Activated T-cell treated with anti-CD3 and anti-CD28 coated beads, Interleukin-2, amount 50 U/mL, for 24 hours (primary cell): ENCODE data around the gene PCDHGA1.
"Not testable (repeated sequence)": the region's sequence is repeated elsewhere in the genome, so short reads cannot be mapped to it uniquely, and the experiment has no call there.

Experiments
- DNase-seq: peaks from one replicate; pipeline ENCODE4 v3.0.0-alpha.2; 2020
- H3K27ac Mint-ChIP-seq: 2 replicates; pipeline ENCODE4 v1.8.0; 2020; ENCODE audit warnings: mild to moderate bottlenecking, mixed read lengths
- H3K27me3 Mint-ChIP-seq: 2 replicates; pipeline ENCODE4 v1.8.0; 2020; ENCODE audit warnings: mixed read lengths
- H3K36me3 Mint-ChIP-seq: 2 replicates; pipeline ENCODE4 v1.8.0; 2020; ENCODE audit warnings: low read depth, mixed read lengths
- H3K4me1 Mint-ChIP-seq: 2 replicates; pipeline ENCODE4 v1.8.0; 2020; ENCODE audit warnings: low read depth, mixed read lengths
- H3K4me3 Mint-ChIP-seq: 2 replicates; pipeline ENCODE4 v1.8.0; 2020; ENCODE audit warnings: mild to moderate bottlenecking, moderate library complexity, mixed read lengths
- H3K9me3 Mint-ChIP-seq: 2 replicates; pipeline ENCODE4 v1.8.0; 2020; ENCODE audit warnings: mixed read lengths

PCDHGA1 gene

GRCh38 chr5:141421489-141421855, 91.2 kb downstream of the PCDHGA1 start:
- Mint-ChIP-seq H3K27ac (no peak overlapping the region), H3K4me1 (peaks cover 12% of the 10 kb centered on the region)

GRCh38 chr5:141422742-141423291, 92.5 kb downstream of the PCDHGA1 start:
- Mint-ChIP-seq H3K4me3 (no peak overlapping the region), H3K27me3 (peaks cover 96% of the 10 kb centered on the region)

More at GRCh38 chr5:141421489-141421855, 91.2 kb downstream of the PCDHGA1 start:
- DNase-seq, result no peak
- Mint-ChIP-seq H3K9me3 (peaks cover 37% of the 10 kb centered on the region), H3K27me3 (peaks cover 91% of the 10 kb centered on the region), H3K4me3 (peak overlapping the region; percentile 75), H3K36me3 (peaks cover 18% of the 10 kb centered on the region)

GRCh38 chr5:141427783-141428426, 97.6 kb downstream of the PCDHGA1 start:
- no peak for DNase-seq
- peaks cover 22% of the 10 kb centered on the region for H3K36me3 Mint-ChIP-seq
- H3K4me3 Mint-ChIP-seq, result no peak overlapping the region
- peaks cover 85% of the 10 kb centered on the region for H3K27me3 Mint-ChIP-seq
- peaks cover 19% of the 10 kb centered on the region for H3K4me1 Mint-ChIP-seq
- peaks cover 32% of the 10 kb centered on the region for H3K9me3 Mint-ChIP-seq
- H3K27ac Mint-ChIP-seq, result no peak overlapping the region

More at GRCh38 chr5:141422742-141423291, 92.5 kb downstream of the PCDHGA1 start:
- DNase-seq, result no peak
- peaks cover 37% of the 10 kb centered on the region for H3K9me3 Mint-ChIP-seq
- H3K4me1 Mint-ChIP-seq, result peaks cover 10% of the 10 kb centered on the region
- peaks cover 18% of the 10 kb centered on the region for H3K36me3 Mint-ChIP-seq
- H3K27ac Mint-ChIP-seq, result no peak overlapping the region

- H3K4me3 Mint-ChIP-seq, result peak within 1 kb of the TSS; percentile 64
- peak within 1 kb of the TSS; percentile 60 for H3K27ac Mint-ChIP-seq
- peaks cover 19% of the 10 kb centered on the region for H3K36me3 Mint-ChIP-seq
- H3K27me3 Mint-ChIP-seq, result peaks cover 78% of the 10 kb centered on the region
- peaks cover 27% of the 10 kb centered on the region for H3K9me3 Mint-ChIP-seq
- peaks cover 19% of the 10 kb centered on the region for H3K4me1 Mint-ChIP-seq
- no peak for DNase-seq
Measured at GRCh38 chr5:141430332-141431113, 100.2 kb downstream of the PCDHGA1 start, which contains the start of gene PCDHGA12. TSS of gene PCDHGA12 (plus strand) at chr5:141430507. CDS start at chr5:141430760, 253 bp downstream.

GRCh38 chr5:141431286-141431685, 101.0 kb downstream of the PCDHGA1 start:
- no peak for DNase-seq
- Mint-ChIP-seq H3K9me3 (peaks cover 27% of the 10 kb centered on the region), H3K27me3 (peaks cover 75% of the 10 kb centered on the region), H3K36me3 (peaks cover 19% of the 10 kb centered on the region), H3K4me1 (peaks cover 19% of the 10 kb centered on the region), H3K4me3 (peak overlapping the region; percentile 64), H3K27ac (no peak overlapping the region)

- not testable (repeated sequence) for DNase-seq, H3K4me3 Mint-ChIP-seq, H3K27ac Mint-ChIP-seq
- Mint-ChIP-seq H3K9me3 (peaks cover 27% of the 10 kb centered on the region), H3K27me3 (peaks cover 75% of the 10 kb centered on the region), H3K4me1 (peaks cover 19% of the 10 kb centered on the region), H3K36me3 (peaks cover 19% of the 10 kb centered on the region)
Measured at GRCh38 chr5:141432308-141432707, 102.0 kb downstream of the PCDHGA1 start.

GRCh38 chr5:141432726-141433125, 102.4 kb downstream of the PCDHGA1 start:
- H3K27ac Mint-ChIP-seq, H3K4me3 Mint-ChIP-seq, DNase-seq: not testable (repeated sequence)
- peaks cover 75% of the 10 kb centered on the region for H3K27me3 Mint-ChIP-seq
- H3K9me3 Mint-ChIP-seq, result peaks cover 27% of the 10 kb centered on the region
- peaks cover 19% of the 10 kb centered on the region for H3K4me1 Mint-ChIP-seq
- H3K36me3 Mint-ChIP-seq, result peaks cover 19% of the 10 kb centered on the region

- Mint-ChIP-seq H3K36me3 (peaks cover 19% of the 10 kb centered on the region), H3K4me1 (peaks cover 19% of the 10 kb centered on the region), H3K4me3 (no peak overlapping the region), H3K27me3 (peaks cover 63% of the 10 kb centered on the region), H3K9me3 (peaks cover 22% of the 10 kb centered on the region), H3K27ac (no peak overlapping the region)
- no peak for DNase-seq
Measured at GRCh38 chr5:141434006-141434405, 103.7 kb downstream of the PCDHGA1 start.

- Mint-ChIP-seq H3K4me1 (no peaks in the 10 kb centered on the region), H3K27ac (no peak overlapping the region), H3K36me3 (peaks cover 2% of the 10 kb centered on the region), H3K9me3 (peaks cover 6% of the 10 kb centered on the region), H3K27me3 (peaks cover 65% of the 10 kb centered on the region), H3K4me3 (no peak overlapping the region)
- DNase-seq, result no peak
Measured at GRCh38 chr5:141437221-141437620, 106.9 kb downstream of the PCDHGA1 start.

GRCh38 chr5:141439411-141440141, 109.3 kb downstream of the PCDHGA1 start:
- Mint-ChIP-seq H3K36me3 (no peaks in the 10 kb centered on the region), H3K27ac (no peak overlapping the region), H3K4me1 (no peaks in the 10 kb centered on the region), H3K9me3 (peaks cover 3% of the 10 kb centered on the region), H3K4me3 (no peak overlapping the region), H3K27me3 (peaks cover 48% of the 10 kb centered on the region)
- no peak for DNase-seq

- no peak for DNase-seq
- Mint-ChIP-seq H3K36me3 (no peaks in the 10 kb centered on the region), H3K27ac (no peak overlapping the region), H3K27me3 (peaks cover 44% of the 10 kb centered on the region), H3K4me1 (no peaks in the 10 kb centered on the region), H3K4me3 (no peak overlapping the region), H3K9me3 (peaks cover 3% of the 10 kb centered on the region)
Measured at GRCh38 chr5:141440341-141440740, 110.0 kb downstream of the PCDHGA1 start.

GRCh38 chr5:141441571-141442170, 111.4 kb downstream of the PCDHGA1 start:
- H3K4me3 Mint-ChIP-seq, result no peak overlapping the region
- no peak overlapping the region for H3K27ac Mint-ChIP-seq
- H3K4me1 Mint-ChIP-seq, result no peaks in the 10 kb centered on the region
- no peaks in the 10 kb centered on the region for H3K36me3 Mint-ChIP-seq
- DNase-seq, result no peak
- H3K9me3 Mint-ChIP-seq, result peaks cover 3% of the 10 kb centered on the region
- peaks cover 36% of the 10 kb centered on the region for H3K27me3 Mint-ChIP-seq

GRCh38 chr5:141465351-141465750, 135.0 kb downstream of the PCDHGA1 start:
- DNase-seq, result no peak
- no peaks in the 10 kb centered on the region for H3K36me3 Mint-ChIP-seq
- H3K27me3 Mint-ChIP-seq, result peaks cover 24% of the 10 kb centered on the region

GRCh38 chr5:141475625-141476131, 145.4 kb downstream of the PCDHGA1 start, which contains the start of gene PCDHGC3:
TSS of gene PCDHGC3 (plus strand) at chr5:141475966. CDS start at chr5:141476117, 151 bp downstream.
- peak; percentile 70 for DNase-seq
- Mint-ChIP-seq H3K27ac (no peak within 1 kb of the TSS), H3K9me3 (no peaks in the 10 kb centered on the region), H3K36me3 (no peaks in the 10 kb centered on the region), H3K27me3 (peaks cover 65% of the 10 kb centered on the region), H3K4me1 (peaks cover 28% of the 10 kb centered on the region), H3K4me3 (peak within 1 kb of the TSS; percentile 81)

More at GRCh38 chr5:141465351-141465750, 135.0 kb downstream of the PCDHGA1 start:
- no peak overlapping the region for H3K4me3 Mint-ChIP-seq
- peaks cover 3% of the 10 kb centered on the region for H3K9me3 Mint-ChIP-seq
- H3K4me1 Mint-ChIP-seq, result no peaks in the 10 kb centered on the region
- no peak overlapping the region for H3K27ac Mint-ChIP-seq
